ENCODE results near the gene GADD45A.

DNA sequence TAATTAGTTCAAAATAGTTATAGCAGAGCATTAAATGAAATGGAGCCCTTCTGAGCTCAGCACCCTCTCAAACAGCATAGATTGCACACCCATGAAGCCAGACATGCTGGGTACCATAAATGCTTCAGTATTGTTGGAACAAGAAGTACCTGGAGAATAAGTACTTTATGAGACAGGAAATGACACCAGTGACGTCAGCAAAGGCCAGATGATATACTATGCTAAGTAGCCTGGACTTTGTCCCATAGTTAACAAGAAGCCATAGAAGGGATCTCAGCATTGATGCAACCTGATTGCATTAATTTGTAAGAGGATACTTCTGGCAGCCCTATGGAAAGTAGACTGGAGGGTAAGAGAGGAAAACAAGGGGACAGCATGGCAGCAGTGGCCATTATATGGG lies 16.3 kb upstream of the GADD45A start:
- TF ChIP-seq, protein P1, sequence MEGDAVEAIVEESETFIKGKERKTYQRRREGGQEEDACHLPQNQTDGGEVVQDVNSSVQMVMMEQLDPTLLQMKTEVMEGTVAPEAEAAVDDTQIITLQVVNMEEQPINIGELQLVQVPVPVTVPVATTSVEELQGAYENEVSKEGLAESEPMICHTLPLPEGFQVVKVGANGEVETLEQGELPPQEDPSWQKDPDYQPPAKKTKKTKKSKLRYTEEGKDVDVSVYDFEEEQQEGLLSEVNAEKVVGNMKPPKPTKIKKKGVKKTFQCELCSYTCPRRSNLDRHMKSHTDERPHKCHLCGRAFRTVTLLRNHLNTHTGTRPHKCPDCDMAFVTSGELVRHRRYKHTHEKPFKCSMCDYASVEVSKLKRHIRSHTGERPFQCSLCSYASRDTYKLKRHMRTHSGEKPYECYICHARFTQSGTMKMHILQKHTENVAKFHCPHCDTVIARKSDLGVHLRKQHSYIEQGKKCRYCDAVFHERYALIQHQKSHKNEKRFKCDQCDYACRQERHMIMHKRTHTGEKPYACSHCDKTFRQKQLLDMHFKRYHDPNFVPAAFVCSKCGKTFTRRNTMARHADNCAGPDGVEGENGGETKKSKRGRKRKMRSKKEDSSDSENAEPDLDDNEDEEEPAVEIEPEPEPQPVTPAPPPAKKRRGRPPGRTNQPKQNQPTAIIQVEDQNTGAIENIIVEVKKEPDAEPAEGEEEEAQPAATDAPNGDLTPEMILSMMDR (IDR thresholded peaks at IDR 0.05): no peak
- TF ChIP-seq POLR2A (IDR thresholded peaks at IDR 0.05): no peak

Data from sigmoid colon (tissue), 3 donors.